IPS DF 6.9 (cell line): ENCODE measurements around the gene KRTAP1-5.
"Not testable (repeated sequence)": the region's sequence is repeated elsewhere in the genome, so short reads cannot be mapped to it uniquely, and the experiment has no call there.

Experiments used
- DNase-seq: peaks from one replicate; pipeline ENCODE4 v3.0.0-alpha.2; 2013; ENCODE audit warnings: low read depth, low spot score
- H3K27ac ChIP-seq: one replicate; pipeline ENCODE4 v1.5.1; 2013; ENCODE audit warnings: low read length, control low read depth
- H3K27me3 ChIP-seq: 2 replicates; pipeline ENCODE4 v1.6.1; 2013; ENCODE audit warnings: mild to moderate bottlenecking, low read length; ENCODE audit not compliant: control insufficient read depth, insufficient read depth
- H3K36me3 ChIP-seq: 2 replicates; pipeline ENCODE4 v1.6.1; 2013; ENCODE audit warnings: low read length; ENCODE audit not compliant: control insufficient read depth, insufficient read depth
- H3K4me1 ChIP-seq: 2 replicates; pipeline ENCODE4 v1.6.1; 2013; ENCODE audit warnings: low read length; ENCODE audit not compliant: control insufficient read depth, insufficient read depth
- H3K4me3 ChIP-seq: 2 replicates; pipeline ENCODE4 v1.5.1; 2013; ENCODE audit warnings: mild to moderate bottlenecking, low read length
- H3K9me3 ChIP-seq: 2 replicates; pipeline ENCODE4 v1.6.1; 2013; ENCODE audit warnings: low read length, inconsistent platforms; ENCODE audit not compliant: control insufficient read depth, insufficient read depth
- WGBS: extraction: QIAGEN DNeasy Blood & Tissue Kit; methylation state at CpG from one replicate; pipeline ENCODE4 v1.1.7; 2013; ENCODE audit warnings: mixed read lengths, missing lambda C conversion rate; ENCODE audit not compliant: insufficient read length, insufficient coverage; 5-methylcytosine and 5-hydroxymethylcytosine counted together

Gene KRTAP1-5

DNA sequence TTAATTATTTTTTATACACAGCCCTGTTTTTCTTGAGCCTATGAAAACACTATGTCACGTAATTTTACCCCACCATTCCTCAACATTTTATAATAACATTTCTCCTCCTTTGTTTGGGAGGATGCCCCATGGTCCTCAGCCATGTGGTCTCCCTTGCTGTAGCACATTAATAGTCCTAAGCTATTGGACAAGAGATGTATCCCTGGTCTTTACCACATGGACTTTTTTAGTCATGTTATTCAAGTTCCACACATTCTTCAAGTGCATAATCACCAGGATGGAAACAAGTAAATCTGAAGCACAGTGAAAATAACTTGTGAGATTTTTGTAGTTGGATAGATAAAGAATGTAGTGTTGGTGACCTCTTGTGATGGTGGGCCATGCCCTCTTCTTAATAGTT is 35.0 kb upstream of the KRTAP1-5 start:
- H3K4me3 ChIP-seq, result no peak overlapping the region
- 100% methylated on average over 1 of the region's 1 CpG for whole genome bisulfite sequencing
- H3K36me3 ChIP-seq, result no peaks in the 10 kb centered on the region
- no peaks in the 10 kb centered on the region for H3K9me3 ChIP-seq
- H3K27ac ChIP-seq, result no peak overlapping the region
- no peaks in the 10 kb centered on the region for H3K4me1 ChIP-seq
- H3K27me3 ChIP-seq, result no peaks in the 10 kb centered on the region
- no peak for DNase-seq

DNA sequence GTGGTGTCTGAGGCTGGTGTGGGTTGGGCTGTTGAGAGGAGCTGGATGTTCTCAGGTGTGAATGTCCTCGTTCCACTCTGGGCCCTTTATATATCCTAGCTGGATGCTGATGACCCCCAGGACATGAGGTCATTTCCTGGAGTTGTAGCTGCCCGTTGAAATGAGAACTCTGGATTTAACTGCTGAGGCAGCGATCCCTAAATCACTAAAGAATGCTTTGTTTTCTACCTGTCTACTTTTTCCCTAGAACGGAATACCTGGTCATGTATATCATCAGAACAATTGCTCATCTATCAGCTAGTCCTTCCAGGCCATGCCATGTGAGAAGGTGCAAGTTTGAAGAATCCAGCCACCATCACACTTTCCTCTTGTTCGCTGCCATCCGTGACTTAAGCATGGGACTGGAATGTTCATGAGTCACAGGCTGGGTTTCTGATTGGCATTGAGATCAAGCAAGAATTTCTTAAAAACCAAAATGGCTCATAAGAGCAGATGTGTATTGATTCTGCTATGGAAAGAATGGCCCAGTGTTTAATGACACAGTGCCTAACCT is 33.1 kb upstream of the KRTAP1-5 start, which contains the start of gene KRTAP2-3:
KRTAP2-3 (minus strand) TSS at position 63 of the 553 bp plus-strand sequence. CDS start 64 bp downstream, outside the sequence.
- no peaks in the 10 kb centered on the region for H3K27me3 ChIP-seq
- H3K27ac ChIP-seq, result no peak within 1 kb of the TSS
- no CpG with 5 or more reads among the region's 6 CpGs for WGBS
- H3K36me3 ChIP-seq, result no peaks in the 10 kb centered on the region
- no peak within 1 kb of the TSS for H3K4me3 ChIP-seq
- DNase-seq, result no peak
- no peaks in the 10 kb centered on the region for H3K4me1 ChIP-seq
- no peaks in the 10 kb centered on the region for H3K9me3 ChIP-seq

DNA sequence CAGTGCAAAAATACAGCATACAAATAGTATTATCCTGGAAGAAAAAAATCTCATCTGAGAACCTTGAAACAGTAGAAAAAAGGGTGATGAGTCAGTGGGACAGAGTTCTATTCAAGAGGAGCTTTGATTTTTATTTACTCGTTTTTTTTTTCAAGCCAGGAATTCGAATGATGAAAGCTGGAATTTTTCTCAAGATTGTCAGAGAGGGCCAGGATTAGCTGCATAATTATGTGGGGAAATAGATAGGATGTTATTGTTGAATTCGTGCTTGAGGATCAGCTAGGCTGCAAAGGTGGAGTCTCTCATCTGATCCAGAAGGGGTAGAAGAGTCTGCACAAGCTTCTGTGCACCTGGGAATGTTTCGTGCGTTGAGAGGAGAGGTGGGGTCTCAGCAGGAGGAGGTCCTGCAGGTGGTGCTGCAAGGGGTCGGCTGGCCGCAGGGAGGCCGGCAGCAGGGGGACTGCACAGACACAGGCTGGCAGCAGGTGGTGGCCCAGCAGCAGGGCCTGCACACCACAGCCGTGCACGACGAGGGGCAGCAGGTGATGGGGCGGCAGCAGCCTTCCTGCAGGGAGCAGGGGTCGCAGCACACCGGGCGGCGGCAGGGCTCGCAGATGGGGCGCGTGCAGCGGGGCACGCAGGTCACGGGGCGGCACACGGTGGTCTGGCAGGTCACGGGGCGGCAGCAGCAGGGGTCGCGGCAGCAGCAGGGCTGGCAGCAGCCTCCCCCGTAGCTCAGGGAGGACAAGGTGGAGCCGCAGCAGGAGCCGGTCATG is 32.5 kb upstream of the KRTAP1-5 start:
- H3K27me3 ChIP-seq, H3K4me3 ChIP-seq, DNase-seq, H3K9me3 ChIP-seq, H3K27ac ChIP-seq, H3K36me3 ChIP-seq, H3K4me1 ChIP-seq: not testable (repeated sequence)
- no CpG with 5 or more reads among the region's 31 CpGs for WGBS

DNA sequence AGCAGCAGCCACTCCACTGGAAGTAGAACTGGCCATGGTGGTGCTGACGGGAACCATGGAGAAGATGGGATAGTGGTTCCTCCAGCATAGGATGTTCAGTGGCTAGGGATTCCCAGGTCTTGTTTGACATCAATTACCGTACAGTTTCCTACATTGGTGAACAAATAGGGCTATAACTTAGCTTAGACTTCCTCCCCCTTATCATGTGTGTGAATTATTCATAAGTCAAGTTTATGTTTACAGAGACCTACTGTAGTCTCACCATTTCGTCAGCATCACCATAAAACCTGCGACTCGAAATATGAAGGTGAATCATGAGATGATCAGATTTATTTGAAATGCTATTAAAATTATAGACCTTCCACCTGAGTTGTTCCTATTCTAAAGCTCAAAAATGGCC is 31.7 kb upstream of the KRTAP1-5 start:
- no CpG with 5 or more reads among the region's 5 CpGs for whole genome bisulfite sequencing
- H3K36me3 ChIP-seq, result no peaks in the 10 kb centered on the region
- no peak for DNase-seq
- H3K27ac ChIP-seq, result no peak overlapping the region
- H3K4me1 ChIP-seq, result no peaks in the 10 kb centered on the region
- no peaks in the 10 kb centered on the region for H3K27me3 ChIP-seq
- H3K9me3 ChIP-seq, result no peaks in the 10 kb centered on the region
- no peak overlapping the region for H3K4me3 ChIP-seq

DNA sequence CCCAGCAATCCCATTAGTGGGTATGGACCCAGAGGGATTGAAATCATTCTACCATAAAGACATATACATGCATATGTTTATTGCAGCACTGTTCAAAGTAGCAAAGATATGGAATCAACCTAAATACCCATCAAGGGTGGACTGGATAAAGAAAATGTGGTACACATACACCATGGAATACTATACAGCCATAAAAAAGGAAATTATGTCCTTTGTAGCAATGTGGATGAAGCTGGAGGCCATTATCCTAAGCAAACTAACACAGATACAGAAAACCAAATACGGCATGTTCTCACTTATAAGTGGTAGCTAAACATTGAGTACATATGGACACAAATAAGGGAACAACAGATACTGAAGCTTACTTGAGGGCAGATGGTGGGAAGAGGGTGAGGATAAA is 30.5 kb upstream of the KRTAP1-5 start:
- H3K4me1 ChIP-seq, result no peaks in the 10 kb centered on the region
- H3K36me3 ChIP-seq, result no peaks in the 10 kb centered on the region
- H3K27ac ChIP-seq, result no peak overlapping the region
- H3K9me3 ChIP-seq, result no peaks in the 10 kb centered on the region
- H3K27me3 ChIP-seq, result no peaks in the 10 kb centered on the region
- no CpG with 5 or more reads among the region's 1 CpG for WGBS
- no peak for DNase-seq
- H3K4me3 ChIP-seq, result no peak overlapping the region

DNA sequence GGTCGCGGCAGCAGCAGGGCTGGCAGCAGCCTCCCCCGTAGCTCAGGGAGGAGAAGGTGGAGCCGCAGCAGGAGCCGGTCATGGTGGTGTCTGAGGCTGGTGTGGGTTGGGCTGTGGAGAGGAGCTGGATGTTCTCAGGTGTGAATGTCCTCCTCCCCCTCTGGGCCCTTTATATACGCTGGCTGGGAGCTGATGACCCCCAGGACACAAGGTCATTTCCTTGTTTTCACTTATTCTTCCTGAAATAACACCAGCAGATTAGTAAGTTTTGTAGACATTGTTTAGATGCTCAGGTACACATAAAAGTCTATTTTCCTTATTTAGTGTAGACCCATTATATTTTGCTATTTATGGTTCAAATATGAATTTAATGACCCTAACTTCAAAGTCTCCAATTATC is 28.1 kb upstream of the KRTAP1-5 start, which contains the start of gene KRTAP2-2:
KRTAP2-2 (minus strand) TSS at position 101 of the 400 bp plus-strand sequence; CDS start at position 82, 19 bp downstream.
- H3K4me3 ChIP-seq, H3K27me3 ChIP-seq, H3K4me1 ChIP-seq, H3K27ac ChIP-seq, H3K36me3 ChIP-seq, H3K9me3 ChIP-seq, DNase-seq: not testable (repeated sequence)
- no CpG with 5 or more reads among the region's 6 CpGs for WGBS

DNA sequence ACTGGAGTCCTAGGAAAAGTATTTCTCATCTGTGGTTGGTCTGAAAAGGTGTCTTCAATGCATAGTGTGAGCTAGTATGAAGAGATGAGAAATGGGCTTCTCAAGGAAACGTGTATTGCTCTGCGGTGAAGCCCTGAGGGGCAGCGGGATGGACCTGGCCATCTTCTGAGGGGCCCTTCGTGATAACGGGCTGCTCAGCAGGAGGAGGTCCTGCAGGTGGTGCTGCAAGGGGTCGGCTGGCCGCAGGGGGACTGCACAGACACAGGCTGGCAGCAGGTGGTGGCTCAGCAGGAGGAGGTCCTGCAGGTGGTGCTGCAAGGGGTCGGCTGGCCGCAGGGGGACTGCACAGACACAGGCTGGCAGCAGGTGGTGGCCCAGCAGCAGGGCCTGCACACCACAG is 27.5 kb upstream of the KRTAP1-5 start:
- not testable (repeated sequence) for H3K4me3 ChIP-seq, H3K27ac ChIP-seq, DNase-seq, H3K4me1 ChIP-seq, H3K36me3 ChIP-seq, H3K27me3 ChIP-seq, H3K9me3 ChIP-seq
- WGBS, result no CpG with 5 or more reads among the region's 9 CpGs

DNA sequence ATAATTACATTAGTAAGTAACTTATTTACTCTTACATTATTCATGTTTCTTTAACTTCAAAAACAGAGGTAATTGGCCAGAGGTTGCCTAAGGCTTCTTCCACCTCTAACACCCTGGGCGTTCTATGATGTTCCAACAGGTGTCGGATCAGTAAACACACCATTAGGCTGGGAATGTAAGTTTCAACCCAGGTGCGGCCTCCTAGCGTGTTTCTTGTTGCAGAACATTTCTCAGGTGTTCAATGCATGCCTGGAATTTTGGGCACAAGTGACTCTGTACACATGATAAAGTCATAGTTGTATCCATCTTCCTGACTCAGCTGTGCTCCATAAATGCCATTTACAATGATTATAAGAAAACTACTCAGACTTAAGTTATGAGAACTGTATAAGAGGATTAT is 27.0 kb upstream of the KRTAP1-5 start:
- no peak for DNase-seq
- Histone ChIP-seq H3K4me3 (no peak overlapping the region), H3K27me3 (no peaks in the 10 kb centered on the region), H3K36me3 (no peaks in the 10 kb centered on the region), H3K27ac (no peak overlapping the region), H3K4me1 (no peaks in the 10 kb centered on the region), H3K9me3 (no peaks in the 10 kb centered on the region)
- no CpG with 5 or more reads among the region's 4 CpGs for WGBS

DNA sequence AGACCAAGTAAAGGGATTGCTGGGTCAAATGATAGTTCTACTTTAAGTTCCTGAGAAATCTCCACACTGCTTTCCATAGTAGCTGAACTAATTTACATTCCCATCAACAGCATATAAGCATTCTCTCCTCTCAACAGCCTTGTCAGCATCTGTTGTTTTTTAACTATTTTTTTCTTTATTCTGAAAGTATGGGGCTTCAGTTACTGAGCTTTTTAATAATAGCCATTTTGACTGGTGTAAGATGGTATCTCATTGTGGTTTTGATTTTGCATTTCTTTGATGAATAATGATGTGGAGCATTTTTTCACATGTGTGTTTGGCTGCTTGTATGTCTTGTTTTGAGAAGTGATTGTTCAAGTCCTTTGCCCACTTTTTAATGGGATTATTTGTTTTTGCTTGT is 25.6 kb upstream of the KRTAP1-5 start:
- Histone ChIP-seq H3K27me3 (no peaks in the 10 kb centered on the region), H3K4me1 (no peaks in the 10 kb centered on the region), H3K36me3 (no peaks in the 10 kb centered on the region), H3K4me3 (no peak overlapping the region), H3K27ac (no peak overlapping the region), H3K9me3 (no peaks in the 10 kb centered on the region)
- DNase-seq, result no peak

DNA sequence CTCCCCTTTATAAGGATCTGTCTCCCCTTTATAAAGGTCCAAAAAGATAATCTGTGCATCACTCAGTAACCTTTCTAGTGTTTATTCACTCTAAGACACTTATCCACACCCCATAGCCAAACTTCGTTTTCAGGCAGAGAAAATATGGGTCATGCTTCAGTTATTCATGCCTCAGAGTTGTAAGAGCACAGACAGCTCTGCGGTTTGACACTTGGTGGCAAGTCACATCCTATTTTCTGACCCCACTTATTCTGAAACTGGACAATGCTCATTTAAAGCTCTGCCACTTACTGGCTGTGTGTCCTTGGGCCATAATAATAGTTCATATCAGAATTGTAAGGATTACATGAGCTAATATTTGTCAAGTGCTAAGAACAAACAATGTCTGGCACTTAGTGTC is 22.1 kb upstream of the KRTAP1-5 start:
- H3K36me3 ChIP-seq, result no peaks in the 10 kb centered on the region
- H3K4me3 ChIP-seq, result no peak overlapping the region
- DNase-seq, result no peak
- WGBS, result no CpG with 5 or more reads among the region's 2 CpGs
- no peaks in the 10 kb centered on the region for H3K4me1 ChIP-seq
- no peaks in the 10 kb centered on the region for H3K27me3 ChIP-seq
- no peaks in the 10 kb centered on the region for H3K9me3 ChIP-seq
- H3K27ac ChIP-seq, result no peak overlapping the region

DNA sequence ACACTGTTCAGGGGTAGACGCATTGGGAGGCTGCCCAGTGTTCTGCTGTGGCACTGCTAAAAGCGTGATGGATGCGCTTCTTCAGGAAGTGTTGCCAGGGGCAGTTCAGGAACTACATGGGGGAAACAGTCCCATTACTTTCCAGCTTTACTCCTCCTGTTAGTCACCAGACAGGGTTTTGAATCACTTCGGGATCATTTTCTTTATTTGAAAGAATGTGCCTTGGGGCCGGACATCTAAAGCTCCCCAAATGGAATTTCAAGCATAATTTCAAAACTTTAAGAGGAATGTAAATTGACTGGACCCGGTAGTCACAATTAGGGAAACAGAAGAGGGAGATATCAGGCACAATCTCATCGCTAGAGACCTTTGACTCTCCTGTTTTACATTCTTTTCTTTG is 21.4 kb upstream of the KRTAP1-5 start:
- Histone ChIP-seq H3K9me3 (no peaks in the 10 kb centered on the region), H3K4me1 (no peaks in the 10 kb centered on the region), H3K36me3 (no peaks in the 10 kb centered on the region), H3K27ac (no peak overlapping the region), H3K4me3 (no peak overlapping the region), H3K27me3 (no peaks in the 10 kb centered on the region)
- no peak for DNase-seq
- WGBS, result no CpG with 5 or more reads among the region's 7 CpGs
